Tibial nerve (tissue), 4 donors: Measurements from ENCODE around the gene DNAJB6.

ENCODE experiments used
- EP300 ChIP-seq, 2 donors: sonication (generic); formaldehyde crosslinking; IDR thresholded peaks; one replicate each; pipeline ENCODE4 v1.6.1; 2017; ENCODE audit warnings: antibody characterized with exemption in 2 of 2, mild to moderate bottlenecking in 1 of 2
- POLR2A ChIP-seq, 2 donors: fragments of 450-650 bp; IDR thresholded peaks; one replicate each; pipeline ENCODE4 v1.6.1; 2017; ENCODE audit warnings: antibody characterized with exemption in 2 of 2, mild to moderate bottlenecking in 2 of 2, moderate library complexity in 2 of 2
- TF ChIP-seq, protein P1 (sequence below), 5 experiments: fragments of 200-600 bp in 3 of 5; fragments of 450-650 bp in 2 of 5; sonication (generic) in 3 of 5; IDR thresholded peaks; one replicate each; pipeline ENCODE4 v1.5.1; 2016 to 2019; ENCODE audit warnings: antibody characterized with exemption in 5 of 5, mild to moderate bottlenecking in 3 of 5, moderate library complexity in 2 of 5

DNA sequence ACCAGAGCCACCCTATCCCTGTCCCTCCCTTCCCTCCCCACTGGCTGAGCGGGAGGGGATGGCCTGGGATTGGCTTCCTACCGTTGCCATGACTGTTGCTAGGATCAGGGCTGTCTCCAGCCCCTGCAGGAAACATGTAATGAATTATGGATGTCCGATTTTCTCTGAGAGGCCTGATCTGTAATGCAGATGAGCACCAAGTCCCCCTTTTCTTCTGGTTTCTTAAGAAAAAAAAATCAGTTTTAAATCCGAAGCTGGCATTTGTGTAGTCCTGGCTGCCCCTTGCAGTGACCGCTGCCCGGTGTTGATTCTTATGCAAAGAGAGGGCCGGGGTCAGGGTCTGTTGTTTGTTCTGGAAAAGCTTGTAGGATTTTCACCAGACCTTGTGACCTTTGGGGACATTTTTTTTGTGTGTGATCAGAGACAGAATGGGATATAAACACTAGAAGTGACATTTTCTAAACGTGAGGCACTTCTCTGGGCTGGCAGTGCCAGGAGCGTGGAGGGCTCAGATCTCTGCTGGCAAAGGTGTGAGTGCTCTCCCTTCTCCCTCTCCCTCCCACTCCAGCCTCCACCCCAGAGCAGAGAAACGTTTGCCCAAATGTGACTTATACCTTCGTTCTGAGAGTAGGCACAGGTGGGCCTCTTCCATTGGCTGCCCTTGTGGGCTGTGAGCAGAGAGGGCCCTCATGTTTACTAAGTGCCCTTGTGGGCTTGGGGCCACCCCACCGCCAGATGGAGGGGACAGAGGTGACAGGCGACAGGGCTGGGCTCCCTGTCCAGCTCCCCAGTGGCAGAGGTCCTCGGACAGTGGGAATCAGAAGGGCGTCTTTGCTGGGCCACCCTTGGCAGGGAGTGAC lies 127.5 kb downstream of the DNAJB6 start:
- TF ChIP-seq POLR2A (IDR thresholded peaks at IDR 0.05) (no peak), EP300 (IDR thresholded peaks at IDR 0.05) (no peak)
- TF ChIP-seq, protein P1, sequence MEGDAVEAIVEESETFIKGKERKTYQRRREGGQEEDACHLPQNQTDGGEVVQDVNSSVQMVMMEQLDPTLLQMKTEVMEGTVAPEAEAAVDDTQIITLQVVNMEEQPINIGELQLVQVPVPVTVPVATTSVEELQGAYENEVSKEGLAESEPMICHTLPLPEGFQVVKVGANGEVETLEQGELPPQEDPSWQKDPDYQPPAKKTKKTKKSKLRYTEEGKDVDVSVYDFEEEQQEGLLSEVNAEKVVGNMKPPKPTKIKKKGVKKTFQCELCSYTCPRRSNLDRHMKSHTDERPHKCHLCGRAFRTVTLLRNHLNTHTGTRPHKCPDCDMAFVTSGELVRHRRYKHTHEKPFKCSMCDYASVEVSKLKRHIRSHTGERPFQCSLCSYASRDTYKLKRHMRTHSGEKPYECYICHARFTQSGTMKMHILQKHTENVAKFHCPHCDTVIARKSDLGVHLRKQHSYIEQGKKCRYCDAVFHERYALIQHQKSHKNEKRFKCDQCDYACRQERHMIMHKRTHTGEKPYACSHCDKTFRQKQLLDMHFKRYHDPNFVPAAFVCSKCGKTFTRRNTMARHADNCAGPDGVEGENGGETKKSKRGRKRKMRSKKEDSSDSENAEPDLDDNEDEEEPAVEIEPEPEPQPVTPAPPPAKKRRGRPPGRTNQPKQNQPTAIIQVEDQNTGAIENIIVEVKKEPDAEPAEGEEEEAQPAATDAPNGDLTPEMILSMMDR (IDR thresholded peaks at IDR 0.05) = no peak
